MM.1S (cell line): ENCODE results near the gene CREB5.

ENCODE experiments used
- EZH2 ChIP-seq: fragments of 300-600 bp; sonication (generic); optimal IDR thresholded peaks from 2 replicates; pipeline ENCODE3; 2017; ENCODE audit warnings: low read depth, mild to moderate bottlenecking, antibody characterized with exemption, low read length, mixed read lengths
- EZH2phosphoT487 ChIP-seq: fragments of 300-600 bp; sonication (generic); IDR thresholded peaks from 2 replicates; pipeline ENCODE4 v1.6.1; 2018; ENCODE audit warnings: antibody characterized with exemption, low read length
- TF ChIP-seq, protein P1 (sequence below): fragments of 300-600 bp; sonication (generic); IDR thresholded peaks from 2 replicates; pipeline ENCODE4 v1.5.1; 2016; ENCODE audit warnings: antibody characterized with exemption, low read length, mixed read lengths

DNA sequence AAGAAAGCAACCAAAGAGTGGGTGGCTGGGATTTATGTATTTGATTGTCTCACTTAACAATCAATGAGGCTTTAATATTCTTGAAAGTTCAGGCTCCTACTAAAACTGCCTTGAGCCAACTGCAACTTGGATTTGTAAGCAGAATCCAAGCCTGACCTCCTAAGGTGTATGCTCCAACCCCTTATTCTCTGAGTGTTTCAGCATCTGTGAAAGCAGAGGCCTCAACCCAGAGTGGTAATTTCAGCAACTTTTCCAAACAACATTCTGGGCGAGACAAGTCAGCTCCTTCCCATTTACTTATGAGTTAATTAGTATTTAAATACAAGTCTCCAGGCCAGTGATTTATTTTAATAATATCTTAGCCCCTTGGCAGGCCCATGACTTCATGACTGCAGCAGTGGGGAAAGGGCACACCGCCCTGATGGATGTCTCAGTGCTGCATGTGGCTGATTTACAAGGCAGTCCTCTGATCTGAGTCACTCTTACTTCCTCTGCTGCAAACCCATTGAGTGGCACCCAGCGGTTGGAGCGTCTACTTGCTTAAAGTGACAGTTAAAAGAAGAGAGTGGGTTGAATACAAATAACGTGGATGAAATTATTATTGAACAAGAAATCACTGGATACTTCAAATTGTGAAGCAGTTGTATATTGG lies 336.7 kb downstream of the CREB5 start:
- TF ChIP-seq, protein P1, sequence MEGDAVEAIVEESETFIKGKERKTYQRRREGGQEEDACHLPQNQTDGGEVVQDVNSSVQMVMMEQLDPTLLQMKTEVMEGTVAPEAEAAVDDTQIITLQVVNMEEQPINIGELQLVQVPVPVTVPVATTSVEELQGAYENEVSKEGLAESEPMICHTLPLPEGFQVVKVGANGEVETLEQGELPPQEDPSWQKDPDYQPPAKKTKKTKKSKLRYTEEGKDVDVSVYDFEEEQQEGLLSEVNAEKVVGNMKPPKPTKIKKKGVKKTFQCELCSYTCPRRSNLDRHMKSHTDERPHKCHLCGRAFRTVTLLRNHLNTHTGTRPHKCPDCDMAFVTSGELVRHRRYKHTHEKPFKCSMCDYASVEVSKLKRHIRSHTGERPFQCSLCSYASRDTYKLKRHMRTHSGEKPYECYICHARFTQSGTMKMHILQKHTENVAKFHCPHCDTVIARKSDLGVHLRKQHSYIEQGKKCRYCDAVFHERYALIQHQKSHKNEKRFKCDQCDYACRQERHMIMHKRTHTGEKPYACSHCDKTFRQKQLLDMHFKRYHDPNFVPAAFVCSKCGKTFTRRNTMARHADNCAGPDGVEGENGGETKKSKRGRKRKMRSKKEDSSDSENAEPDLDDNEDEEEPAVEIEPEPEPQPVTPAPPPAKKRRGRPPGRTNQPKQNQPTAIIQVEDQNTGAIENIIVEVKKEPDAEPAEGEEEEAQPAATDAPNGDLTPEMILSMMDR = no peak
- TF ChIP-seq EZH2 (no peak), EZH2phosphoT487 (no peak)
